ENCODE data around the gene ABCA7. TPM values are rescaled to one million over a fixed set of nuclear protein-coding genes. Genes with fewer than 3 reads are reported as not detected.

Gene ABCA7
- total and polyA plus RNA-seq, 2 of the 13 experiments (the other 11 are each of a cell fraction or from before 2014, with no cell fraction given): 4.4 to 32.4 TPM

DNA sequence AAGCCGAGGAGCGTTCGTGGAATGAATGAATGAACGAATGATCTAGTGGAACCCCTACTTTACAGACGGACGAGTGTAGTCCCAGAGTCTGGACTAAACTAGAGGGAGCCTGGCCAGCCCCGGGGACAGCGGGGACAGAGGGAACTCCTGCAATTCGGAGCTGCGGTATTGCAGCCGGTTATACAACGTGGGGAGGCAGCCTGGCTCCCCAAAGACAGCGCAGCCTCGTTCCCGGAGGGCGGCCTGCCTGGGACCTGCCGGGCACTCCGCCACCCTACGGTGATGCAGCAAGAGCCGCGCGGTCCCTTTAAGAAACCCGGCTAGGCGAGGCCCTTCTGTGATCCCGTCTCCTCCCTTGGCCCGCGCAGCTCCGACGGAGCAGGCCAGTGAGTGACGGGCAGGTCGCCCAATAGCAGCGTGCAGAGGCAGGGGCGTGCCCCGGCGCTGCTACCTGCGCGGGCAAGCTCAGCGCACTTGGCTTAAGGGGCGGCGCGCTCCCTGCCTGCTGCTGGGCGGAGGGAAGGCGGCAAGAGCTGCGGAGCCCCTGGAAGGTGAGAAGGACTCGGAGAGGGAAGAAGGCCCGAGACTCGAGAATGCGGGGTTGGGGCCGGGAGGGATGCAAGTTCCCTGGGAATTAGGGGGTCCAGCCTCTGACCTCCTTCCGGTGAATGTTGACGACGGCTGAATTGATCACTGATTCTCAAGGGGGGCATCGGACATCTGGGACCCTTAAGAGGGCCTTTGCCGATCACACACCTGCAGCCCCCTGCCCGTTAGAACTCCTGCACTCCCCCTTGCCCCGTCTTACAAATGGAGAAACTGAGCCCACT is at the start of gene ABCA7 (continued):
- TF ChIP-seq CENPX (CRISPR knock-in tag; IDR thresholded peaks at IDR 0.05): no peak
- TF ChIP-seq, protein P1, sequence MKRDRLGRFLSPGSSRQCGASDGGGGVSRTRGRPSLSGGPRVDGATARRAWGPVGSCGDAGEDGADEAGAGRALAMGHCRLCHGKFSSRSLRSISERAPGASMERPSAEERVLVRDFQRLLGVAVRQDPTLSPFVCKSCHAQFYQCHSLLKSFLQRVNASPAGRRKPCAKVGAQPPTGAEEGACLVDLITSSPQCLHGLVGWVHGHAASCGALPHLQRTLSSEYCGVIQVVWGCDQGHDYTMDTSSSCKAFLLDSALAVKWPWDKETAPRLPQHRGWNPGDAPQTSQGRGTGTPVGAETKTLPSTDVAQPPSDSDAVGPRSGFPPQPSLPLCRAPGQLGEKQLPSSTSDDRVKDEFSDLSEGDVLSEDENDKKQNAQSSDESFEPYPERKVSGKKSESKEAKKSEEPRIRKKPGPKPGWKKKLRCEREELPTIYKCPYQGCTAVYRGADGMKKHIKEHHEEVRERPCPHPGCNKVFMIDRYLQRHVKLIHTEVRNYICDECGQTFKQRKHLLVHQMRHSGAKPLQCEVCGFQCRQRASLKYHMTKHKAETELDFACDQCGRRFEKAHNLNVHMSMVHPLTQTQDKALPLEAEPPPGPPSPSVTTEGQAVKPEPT (CRISPR knock-in tag; IDR thresholded peaks at IDR 0.05; ENCODE audit: low read depth): peak; percentile 39; the same call in 1 of the 2 replicates
- TF ChIP-seq, protein P2, sequence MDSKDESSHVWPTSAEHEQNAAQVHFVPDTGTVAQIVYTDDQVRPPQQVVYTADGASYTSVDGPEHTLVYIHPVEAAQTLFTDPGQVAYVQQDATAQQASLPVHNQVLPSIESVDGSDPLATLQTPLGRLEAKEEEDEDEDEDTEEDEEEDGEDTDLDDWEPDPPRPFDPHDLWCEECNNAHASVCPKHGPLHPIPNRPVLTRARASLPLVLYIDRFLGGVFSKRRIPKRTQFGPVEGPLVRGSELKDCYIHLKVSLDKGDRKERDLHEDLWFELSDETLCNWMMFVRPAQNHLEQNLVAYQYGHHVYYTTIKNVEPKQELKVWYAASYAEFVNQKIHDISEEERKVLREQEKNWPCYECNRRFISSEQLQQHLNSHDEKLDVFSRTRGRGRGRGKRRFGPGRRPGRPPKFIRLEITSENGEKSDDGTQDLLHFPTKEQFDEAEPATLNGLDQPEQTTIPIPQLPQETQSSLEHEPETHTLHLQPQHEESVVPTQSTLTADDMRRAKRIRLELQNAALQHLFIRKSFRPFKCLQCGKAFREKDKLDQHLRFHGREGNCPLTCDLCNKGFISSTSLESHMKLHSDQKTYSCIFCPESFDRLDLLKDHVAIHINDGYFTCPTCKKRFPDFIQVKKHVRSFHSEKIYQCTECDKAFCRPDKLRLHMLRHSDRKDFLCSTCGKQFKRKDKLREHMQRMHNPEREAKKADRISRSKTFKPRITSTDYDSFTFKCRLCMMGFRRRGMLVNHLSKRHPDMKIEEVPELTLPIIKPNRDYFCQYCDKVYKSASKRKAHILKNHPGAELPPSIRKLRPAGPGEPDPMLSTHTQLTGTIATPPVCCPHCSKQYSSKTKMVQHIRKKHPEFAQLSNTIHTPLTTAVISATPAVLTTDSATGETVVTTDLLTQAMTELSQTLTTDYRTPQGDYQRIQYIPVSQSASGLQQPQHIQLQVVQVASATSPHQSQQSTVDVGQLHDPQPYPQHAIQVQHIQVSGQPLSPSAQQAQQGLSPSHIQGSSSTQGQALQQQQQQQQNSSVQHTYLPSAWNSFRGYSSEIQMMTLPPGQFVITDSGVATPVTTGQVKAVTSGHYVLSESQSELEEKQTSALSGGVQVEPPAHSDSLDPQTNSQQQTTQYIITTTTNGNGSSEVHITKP (CRISPR knock-in tag; IDR thresholded peaks at IDR 0.05; ENCODE audit: low read depth): 0 out of 2 replicates have a peak, but pooled peaks have one; percentile 49
- peak; percentile 77 for TF ChIP-seq XRCC5 (optimal IDR thresholded peaks at IDR 0.05; ENCODE audit: low read length)
- TF ChIP-seq, protein P3, sequence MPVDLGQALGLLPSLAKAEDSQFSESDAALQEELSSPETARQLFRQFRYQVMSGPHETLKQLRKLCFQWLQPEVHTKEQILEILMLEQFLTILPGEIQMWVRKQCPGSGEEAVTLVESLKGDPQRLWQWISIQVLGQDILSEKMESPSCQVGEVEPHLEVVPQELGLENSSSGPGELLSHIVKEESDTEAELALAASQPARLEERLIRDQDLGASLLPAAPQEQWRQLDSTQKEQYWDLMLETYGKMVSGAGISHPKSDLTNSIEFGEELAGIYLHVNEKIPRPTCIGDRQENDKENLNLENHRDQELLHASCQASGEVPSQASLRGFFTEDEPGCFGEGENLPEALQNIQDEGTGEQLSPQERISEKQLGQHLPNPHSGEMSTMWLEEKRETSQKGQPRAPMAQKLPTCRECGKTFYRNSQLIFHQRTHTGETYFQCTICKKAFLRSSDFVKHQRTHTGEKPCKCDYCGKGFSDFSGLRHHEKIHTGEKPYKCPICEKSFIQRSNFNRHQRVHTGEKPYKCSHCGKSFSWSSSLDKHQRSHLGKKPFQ (CRISPR knock-in tag; IDR thresholded peaks at IDR 0.05; ENCODE audit: insufficient replicate concordance): no peak
- no peak for TF ChIP-seq ZNF232 (CRISPR knock-in tag; IDR thresholded peaks at IDR 0.05; ENCODE audit: borderline replicate concordance)
- peak; percentile 83 for TF ChIP-seq ZNF335 (CRISPR knock-in tag; IDR thresholded peaks at IDR 0.05)
- peak; percentile 55; the same call in 1 of the 2 replicates for TF ChIP-seq MEIS1 (CRISPR knock-in tag; IDR thresholded peaks at IDR 0.05; ENCODE audit: borderline replicate concordance)
- TF ChIP-seq ZBTB7B (CRISPR knock-in tag; IDR thresholded peaks at IDR 0.05): no peak
- TF ChIP-seq ZSCAN9 (CRISPR knock-in tag; IDR thresholded peaks at IDR 0.05; ENCODE audit: borderline replicate concordance): peak; percentile 35; the same call in 1 of the 2 replicates
- TF ChIP-seq ZBTB7A (CRISPR knock-in tag; IDR thresholded peaks at IDR 0.05): no peak; the same call in 1 of the 2 replicates
- TF ChIP-seq GZF1 (CRISPR knock-in tag; IDR thresholded peaks at IDR 0.05): no peak
- TF ChIP-seq, protein P4, sequence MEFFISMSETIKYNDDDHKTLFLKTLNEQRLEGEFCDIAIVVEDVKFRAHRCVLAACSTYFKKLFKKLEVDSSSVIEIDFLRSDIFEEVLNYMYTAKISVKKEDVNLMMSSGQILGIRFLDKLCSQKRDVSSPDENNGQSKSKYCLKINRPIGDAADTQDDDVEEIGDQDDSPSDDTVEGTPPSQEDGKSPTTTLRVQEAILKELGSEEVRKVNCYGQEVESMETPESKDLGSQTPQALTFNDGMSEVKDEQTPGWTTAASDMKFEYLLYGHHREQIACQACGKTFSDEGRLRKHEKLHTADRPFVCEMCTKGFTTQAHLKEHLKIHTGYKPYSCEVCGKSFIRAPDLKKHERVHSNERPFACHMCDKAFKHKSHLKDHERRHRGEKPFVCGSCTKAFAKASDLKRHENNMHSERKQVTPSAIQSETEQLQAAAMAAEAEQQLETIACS (CRISPR knock-in tag; IDR thresholded peaks at IDR 0.05): peak; percentile 48; the same call in 1 of the 2 replicates
- TF ChIP-seq, protein P5, sequence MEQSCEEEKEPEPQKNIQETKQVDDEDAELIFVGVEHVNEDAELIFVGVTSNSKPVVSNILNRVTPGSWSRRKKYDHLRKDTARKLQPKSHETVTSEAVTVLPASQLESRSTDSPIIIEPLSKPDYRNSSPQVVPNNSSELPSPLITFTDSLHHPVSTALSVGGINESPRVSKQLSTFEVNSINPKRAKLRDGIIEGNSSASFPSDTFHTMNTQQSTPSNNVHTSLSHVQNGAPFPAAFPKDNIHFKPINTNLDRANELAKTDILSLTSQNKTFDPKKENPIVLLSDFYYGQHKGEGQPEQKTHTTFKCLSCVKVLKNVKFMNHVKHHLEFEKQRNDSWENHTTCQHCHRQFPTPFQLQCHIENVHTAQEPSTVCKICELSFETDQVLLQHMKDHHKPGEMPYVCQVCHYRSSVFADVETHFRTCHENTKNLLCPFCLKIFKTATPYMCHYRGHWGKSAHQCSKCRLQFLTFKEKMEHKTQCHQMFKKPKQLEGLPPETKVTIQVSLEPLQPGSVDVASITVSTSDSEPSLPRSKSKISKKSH (CRISPR knock-in tag; IDR thresholded peaks at IDR 0.05; ENCODE audit: borderline replicate concordance): peak; percentile 53; the same call in 1 of the 2 replicates
- TF ChIP-seq, protein P6, sequence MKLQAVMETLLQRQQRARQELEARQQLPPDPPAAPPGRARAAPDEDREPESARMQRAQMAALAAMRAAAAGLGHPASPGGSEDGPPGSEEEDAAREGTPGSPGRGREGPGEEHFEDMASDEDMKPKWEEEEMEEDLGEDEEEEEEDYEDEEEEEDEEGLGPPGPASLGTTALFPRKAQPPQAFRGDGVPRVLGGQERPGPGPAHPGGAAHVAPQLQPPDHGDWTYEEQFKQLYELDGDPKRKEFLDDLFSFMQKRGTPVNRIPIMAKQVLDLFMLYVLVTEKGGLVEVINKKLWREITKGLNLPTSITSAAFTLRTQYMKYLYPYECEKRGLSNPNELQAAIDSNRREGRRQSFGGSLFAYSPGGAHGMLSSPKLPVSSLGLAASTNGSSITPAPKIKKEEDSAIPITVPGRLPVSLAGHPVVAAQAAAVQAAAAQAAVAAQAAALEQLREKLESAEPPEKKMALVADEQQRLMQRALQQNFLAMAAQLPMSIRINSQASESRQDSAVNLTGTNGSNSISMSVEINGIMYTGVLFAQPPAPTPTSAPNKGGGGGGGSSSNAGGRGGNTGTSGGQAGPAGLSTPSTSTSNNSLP (IDR thresholded peaks at IDR 0.05; ENCODE audit: low read depth, low read length): no peak

All from HepG2 (cell line).